ENCODE results near the gene OR56A5.

GRCh38 chr11:6013042-6013441 is 44.7 kb upstream of the OR56A5 start:
- TF ChIP-seq ZZZ3 (CRISPR knock-in tag; IDR thresholded peaks at IDR 0.05; ENCODE audit: borderline replicate concordance) (no peak), ATF2 (CRISPR knock-in tag; IDR thresholded peaks at IDR 0.05) (no peak), MAZ (IDR thresholded peaks at IDR 0.05; ENCODE audit: borderline replicate concordance, low read depth, low read length) (no peak), MAZ (CRISPR knock-in tag; IDR thresholded peaks at IDR 0.05; ENCODE audit: low read depth) (no peak), SMAD1 (CRISPR knock-in tag; IDR thresholded peaks at IDR 0.05; ENCODE audit: borderline replicate concordance, low read depth) (no peak), CTCF (CRISPR knock-in tag; IDR thresholded peaks at IDR 0.05) (no peak), RBFOX2 (IDR thresholded peaks at IDR 0.05; ENCODE audit: low read depth, low read length) (no peak), ZNF709 (CRISPR knock-in tag; IDR thresholded peaks at IDR 0.05) (no peak), SNRNP70 (IDR thresholded peaks at IDR 0.05; ENCODE audit: low read depth, low read length) (no peak), FOSL2 (CRISPR knock-in tag; IDR thresholded peaks at IDR 0.05) (no peak)
- TF ChIP-seq, protein P1, sequence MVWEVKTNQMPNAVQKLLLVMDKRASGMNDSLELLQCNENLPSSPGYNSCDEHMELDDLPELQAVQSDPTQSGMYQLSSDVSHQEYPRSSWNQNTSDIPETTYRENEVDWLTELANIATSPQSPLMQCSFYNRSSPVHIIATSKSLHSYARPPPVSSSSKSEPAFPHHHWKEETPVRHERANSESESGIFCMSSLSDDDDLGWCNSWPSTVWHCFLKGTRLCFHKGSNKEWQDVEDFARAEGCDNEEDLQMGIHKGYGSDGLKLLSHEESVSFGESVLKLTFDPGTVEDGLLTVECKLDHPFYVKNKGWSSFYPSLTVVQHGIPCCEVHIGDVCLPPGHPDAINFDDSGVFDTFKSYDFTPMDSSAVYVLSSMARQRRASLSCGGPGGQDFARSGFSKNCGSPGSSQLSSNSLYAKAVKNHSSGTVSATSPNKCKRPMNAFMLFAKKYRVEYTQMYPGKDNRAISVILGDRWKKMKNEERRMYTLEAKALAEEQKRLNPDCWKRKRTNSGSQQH (CRISPR knock-in tag; IDR thresholded peaks at IDR 0.05; ENCODE audit: low read depth): no peak
